KOPT-K1 (cell line): Measurements from ENCODE around the gene ADD1.

Source experiments
- H3K27ac ChIP-seq: fragments of 200-600 bp; sonication (generic); 2 replicates; pipeline ENCODE4 v1.5.1; 2016; ENCODE audit warnings: antibody characterized with exemption, mild to moderate bottlenecking, low read depth, low read length; ENCODE audit not compliant: poor library complexity, severe bottlenecking
- H3K36me3 ChIP-seq: fragments of 200-600 bp; sonication (generic); 2 replicates; pipeline ENCODE4 v1.5.1; 2017; ENCODE audit warnings: antibody characterized with exemption, mild to moderate bottlenecking, low read length, moderate library complexity; ENCODE audit not compliant: insufficient read depth
- H3K9me3 ChIP-seq: fragments of 200-600 bp; sonication (generic); 2 replicates; pipeline ENCODE4 v1.5.1; 2017; ENCODE audit warnings: antibody characterized with exemption, low read length, mild to moderate bottlenecking; ENCODE audit not compliant: insufficient read depth, poor library complexity, severe bottlenecking

ADD1 gene

GRCh38 chr4:2927696-2928075 is 84.0 kb downstream of the ADD1 start:
- Histone ChIP-seq H3K36me3 (peaks cover 92% of the 10 kb centered on the region), H3K9me3 (no peaks in the 10 kb centered on the region), H3K27ac (no peak overlapping the region)

- no peak overlapping the region for H3K27ac ChIP-seq
- no peaks in the 10 kb centered on the region for H3K9me3 ChIP-seq
- H3K36me3 ChIP-seq = peaks cover 84% of the 10 kb centered on the region
Measured at GRCh38 chr4:2928242-2929176, 84.9 kb downstream of the ADD1 start.

- peaks cover 74% of the 10 kb centered on the region for H3K36me3 ChIP-seq
Measured at GRCh38 chr4:2929469-2929868, 85.8 kb downstream of the ADD1 start.

GRCh38 chr4:2930135-2930757 is 86.6 kb downstream of the ADD1 start:
- Histone ChIP-seq H3K36me3 (peaks cover 66% of the 10 kb centered on the region), H3K27ac (no peak overlapping the region)

More at GRCh38 chr4:2929469-2929868, 85.8 kb downstream of the ADD1 start:
- H3K27ac ChIP-seq = no peak overlapping the region
- H3K9me3 ChIP-seq = no peaks in the 10 kb centered on the region

GRCh38 chr4:2930758-2931511 is 87.3 kb downstream of the ADD1 start:
- Histone ChIP-seq H3K9me3 (no peaks in the 10 kb centered on the region), H3K36me3 (peaks cover 59% of the 10 kb centered on the region), H3K27ac (no peak overlapping the region)

More at GRCh38 chr4:2930135-2930757, 86.6 kb downstream of the ADD1 start:
- no peaks in the 10 kb centered on the region for H3K9me3 ChIP-seq

- Histone ChIP-seq H3K27ac (no peak overlapping the region), H3K36me3 (peaks cover 56% of the 10 kb centered on the region), H3K9me3 (no peaks in the 10 kb centered on the region)
Measured at GRCh38 chr4:2931512-2932301, 88.1 kb downstream of the ADD1 start.

- peaks cover 56% of the 10 kb centered on the region for H3K36me3 ChIP-seq
- no peaks in the 10 kb centered on the region for H3K9me3 ChIP-seq
- no peak overlapping the region for H3K27ac ChIP-seq
Measured at GRCh38 chr4:2932321-2932950, 88.8 kb downstream of the ADD1 start.

GRCh38 chr4:2932951-2933565 is 89.4 kb downstream of the ADD1 start:
- H3K9me3 ChIP-seq = no peaks in the 10 kb centered on the region
- H3K36me3 ChIP-seq = peaks cover 56% of the 10 kb centered on the region
- no peak overlapping the region for H3K27ac ChIP-seq

GRCh38 chr4:2933566-2934076 is 90.0 kb downstream of the ADD1 start:
- Histone ChIP-seq H3K27ac (peak overlapping the region; percentile 46), H3K36me3 (peaks cover 56% of the 10 kb centered on the region), H3K9me3 (no peaks in the 10 kb centered on the region)

GRCh38 chr4:2934077-2934812 is 90.6 kb downstream of the ADD1 start:
- peaks cover 56% of the 10 kb centered on the region for H3K36me3 ChIP-seq
- no peaks in the 10 kb centered on the region for H3K9me3 ChIP-seq
- H3K27ac ChIP-seq = peak overlapping the region; percentile 74

- no peaks in the 10 kb centered on the region for H3K9me3 ChIP-seq
- H3K27ac ChIP-seq = peak overlapping the region; percentile 74
- peaks cover 56% of the 10 kb centered on the region for H3K36me3 ChIP-seq
Measured at GRCh38 chr4:2934813-2935761, 91.4 kb downstream of the ADD1 start.
